Lower lobe of right lung (tissue), 2 donors: ENCODE results near the gene ST3GAL5. TPM values are rescaled to one million over a fixed set of nuclear protein-coding genes. Genes with fewer than 3 reads are reported as not detected.
"Not testable (repeated sequence)": the region's sequence is repeated elsewhere in the genome, so short reads cannot be mapped to it uniquely, and the experiment has no call there.

Experiments
- ATAC-seq, 2 donors: fragments of 200-7000 bp; cut with Tn5 transposase; one replicate each; pipeline ENCODE4 v1.9.1; 2020 to 2022; ENCODE audit warnings: mild to moderate bottlenecking in 2 of 2, moderate library complexity in 2 of 2
- DNase-seq: peaks from one replicate; pipeline ENCODE4 v3.0.0-alpha.2; 2020
- H3K27ac ChIP-seq: fragments of 200-600 bp; one replicate; pipeline ENCODE4 v1.8.0; 2022
- H3K27me3 ChIP-seq: fragments of 200-600 bp; one replicate; pipeline ENCODE4 v1.8.0; 2022; ENCODE audit warnings: low read depth
- H3K36me3 ChIP-seq: fragments of 200-600 bp; one replicate; pipeline ENCODE4 v1.8.0; 2022; ENCODE audit warnings: mild to moderate bottlenecking
- H3K4me1 ChIP-seq: fragments of 200-600 bp; one replicate; pipeline ENCODE4 v1.8.0; 2022
- H3K4me3 ChIP-seq: fragments of 200-600 bp; one replicate; pipeline ENCODE4 v1.8.0; 2022; ENCODE audit warnings: mild to moderate bottlenecking
- H3K9me3 ChIP-seq: fragments of 200-600 bp; one replicate; pipeline ENCODE4 v1.8.0; 2022
- intact Hi-C: fragments of 100-400 bp; cut with DNase I; formaldehyde crosslinking; loops from one replicate; pipeline ENCODE4 v1.11.0; 2022
- total RNA-seq: library from RNA; stranded (reverse); fragmentation: NEBNext Ultra II Directional; extraction: Animal tissue kit (Norgen Biotek cat#: 25700); gene quantifications from one replicate; pipeline ENCODE4 v1.2.1, GENCODE V29; 2021
- TF ChIP-seq, protein P1 (sequence below): fragments of 200-600 bp; IDR thresholded peaks from one replicate; pipeline ENCODE4 v1.8.0; 2022; ENCODE audit warnings: antibody characterized with exemption, mild to moderate bottlenecking
- donor health status: DM: no; HTN: yes; CAD: no; lungs with severe emphysema.

The ST3GAL5 gene
- total RNA-seq, 1 donor from 2014 or later, result 72.4 TPM

DNA sequence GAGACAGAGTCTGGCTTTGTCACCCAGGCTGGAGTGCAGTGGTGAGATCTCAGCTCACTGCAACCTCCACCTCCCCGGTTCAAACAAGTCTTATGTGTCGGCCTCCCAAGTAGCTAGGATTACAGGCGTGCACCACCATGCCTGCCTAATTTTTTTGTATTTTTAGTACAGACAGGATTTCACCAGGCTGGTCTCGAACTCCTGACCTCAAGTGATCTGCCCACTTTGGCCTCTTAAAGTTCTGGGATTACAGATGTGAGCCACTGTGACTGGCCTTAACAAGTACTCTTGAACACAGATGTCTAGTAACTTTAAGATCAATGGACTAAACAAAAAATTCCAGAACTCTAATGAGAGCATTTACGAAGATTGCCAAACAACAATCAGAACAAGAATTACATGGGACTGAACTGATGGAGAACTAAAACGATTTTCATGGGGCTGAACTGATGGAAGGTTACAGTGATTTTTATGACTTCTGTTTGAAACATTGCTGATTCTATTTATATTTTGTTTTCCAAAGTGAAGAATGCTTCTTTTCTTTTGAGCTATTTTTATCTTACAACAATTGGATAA is 46.5 kb upstream of the ST3GAL5 start:
- ATAC-seq (no peak), DNase-seq (no peak)
- peaks cover 16% of the 10 kb centered on the region for H3K4me1 ChIP-seq
- H3K27ac ChIP-seq, result no peak overlapping the region
- no peaks in the 10 kb centered on the region for H3K27me3 ChIP-seq
- no peak overlapping the region for H3K4me3 ChIP-seq
- TF ChIP-seq, protein P1, sequence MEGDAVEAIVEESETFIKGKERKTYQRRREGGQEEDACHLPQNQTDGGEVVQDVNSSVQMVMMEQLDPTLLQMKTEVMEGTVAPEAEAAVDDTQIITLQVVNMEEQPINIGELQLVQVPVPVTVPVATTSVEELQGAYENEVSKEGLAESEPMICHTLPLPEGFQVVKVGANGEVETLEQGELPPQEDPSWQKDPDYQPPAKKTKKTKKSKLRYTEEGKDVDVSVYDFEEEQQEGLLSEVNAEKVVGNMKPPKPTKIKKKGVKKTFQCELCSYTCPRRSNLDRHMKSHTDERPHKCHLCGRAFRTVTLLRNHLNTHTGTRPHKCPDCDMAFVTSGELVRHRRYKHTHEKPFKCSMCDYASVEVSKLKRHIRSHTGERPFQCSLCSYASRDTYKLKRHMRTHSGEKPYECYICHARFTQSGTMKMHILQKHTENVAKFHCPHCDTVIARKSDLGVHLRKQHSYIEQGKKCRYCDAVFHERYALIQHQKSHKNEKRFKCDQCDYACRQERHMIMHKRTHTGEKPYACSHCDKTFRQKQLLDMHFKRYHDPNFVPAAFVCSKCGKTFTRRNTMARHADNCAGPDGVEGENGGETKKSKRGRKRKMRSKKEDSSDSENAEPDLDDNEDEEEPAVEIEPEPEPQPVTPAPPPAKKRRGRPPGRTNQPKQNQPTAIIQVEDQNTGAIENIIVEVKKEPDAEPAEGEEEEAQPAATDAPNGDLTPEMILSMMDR, result no peak
- H3K9me3 ChIP-seq, result no peaks in the 10 kb centered on the region
- H3K36me3 ChIP-seq, result no peaks in the 10 kb centered on the region
- intact Hi-C loops, result no loop called here

DNA sequence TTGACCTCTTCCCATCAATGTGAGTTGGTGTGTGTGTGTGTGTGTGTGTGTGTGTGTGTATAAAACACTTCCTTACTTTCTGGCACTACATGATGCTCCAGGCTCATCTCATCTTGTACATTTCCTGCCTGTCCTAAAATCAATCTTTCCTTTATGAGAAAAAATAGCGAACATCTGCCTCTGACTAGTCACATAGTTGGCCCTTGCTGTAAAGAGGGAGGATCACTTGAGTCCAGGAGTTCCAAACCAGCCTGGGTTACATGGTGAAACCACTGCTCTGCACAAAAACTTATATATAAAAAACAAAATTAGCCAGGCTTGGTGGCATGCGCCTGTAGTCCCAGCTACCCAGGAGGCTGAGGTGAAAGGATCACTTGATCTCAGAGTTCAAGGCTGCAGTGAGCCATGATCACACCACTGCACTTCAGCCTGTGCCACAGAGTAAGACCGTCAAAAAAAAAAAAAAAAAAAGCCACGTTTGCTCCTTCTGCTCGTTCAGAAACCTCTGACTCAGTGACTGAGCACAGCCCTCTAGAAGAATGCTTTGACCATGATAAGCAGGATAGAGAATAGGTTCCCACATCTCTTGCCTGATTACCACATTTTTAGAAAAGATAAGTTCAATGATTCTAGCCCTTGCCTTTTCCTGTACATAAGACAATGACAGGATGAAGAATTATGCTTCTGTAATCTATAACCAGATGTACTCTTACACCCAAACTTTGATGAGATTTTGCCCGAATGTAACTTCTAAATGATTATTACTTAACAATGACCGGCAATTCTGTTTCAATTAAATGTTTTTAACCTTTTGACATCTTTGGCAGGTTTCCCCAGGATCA is 45.2 kb upstream of the ST3GAL5 start:
- no peaks in the 10 kb centered on the region for H3K27me3 ChIP-seq
- intact Hi-C loops, result no loop called here
- H3K36me3 ChIP-seq, result no peaks in the 10 kb centered on the region
- peaks cover 16% of the 10 kb centered on the region for H3K4me1 ChIP-seq
- DNase-seq (no peak), ATAC-seq (peak in 1 of 2 donors; percentile 23)
- H3K4me3 ChIP-seq, result no peak overlapping the region
- no peaks in the 10 kb centered on the region for H3K9me3 ChIP-seq
- TF ChIP-seq, protein P1, result no peak
- no peak overlapping the region for H3K27ac ChIP-seq

DNA sequence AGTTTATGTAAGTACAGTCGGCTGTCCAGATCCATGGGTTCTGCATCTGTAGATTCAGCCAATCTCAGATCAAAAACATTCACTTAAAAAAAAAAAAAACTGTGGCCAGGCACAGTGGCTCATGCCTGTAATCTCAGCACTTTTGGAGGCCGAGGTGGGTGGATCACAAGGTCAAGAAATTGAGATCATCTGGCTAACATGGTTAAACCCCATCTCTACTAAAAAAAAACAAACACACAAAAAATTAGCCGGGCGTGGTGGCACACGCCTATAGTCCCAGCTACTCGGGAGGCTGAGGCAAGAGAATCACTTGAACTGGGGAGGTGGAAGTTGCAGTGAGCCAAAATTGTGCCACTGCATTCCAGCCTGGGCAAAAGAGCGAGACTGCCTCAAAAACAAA is 42.4 kb upstream of the ST3GAL5 start:
- H3K36me3 ChIP-seq, H3K27me3 ChIP-seq, H3K4me3 ChIP-seq, ATAC-seq, DNase-seq, H3K9me3 ChIP-seq, intact Hi-C loops, H3K27ac ChIP-seq: not testable (repeated sequence)
- H3K4me1 ChIP-seq, result peaks cover 16% of the 10 kb centered on the region

DNA sequence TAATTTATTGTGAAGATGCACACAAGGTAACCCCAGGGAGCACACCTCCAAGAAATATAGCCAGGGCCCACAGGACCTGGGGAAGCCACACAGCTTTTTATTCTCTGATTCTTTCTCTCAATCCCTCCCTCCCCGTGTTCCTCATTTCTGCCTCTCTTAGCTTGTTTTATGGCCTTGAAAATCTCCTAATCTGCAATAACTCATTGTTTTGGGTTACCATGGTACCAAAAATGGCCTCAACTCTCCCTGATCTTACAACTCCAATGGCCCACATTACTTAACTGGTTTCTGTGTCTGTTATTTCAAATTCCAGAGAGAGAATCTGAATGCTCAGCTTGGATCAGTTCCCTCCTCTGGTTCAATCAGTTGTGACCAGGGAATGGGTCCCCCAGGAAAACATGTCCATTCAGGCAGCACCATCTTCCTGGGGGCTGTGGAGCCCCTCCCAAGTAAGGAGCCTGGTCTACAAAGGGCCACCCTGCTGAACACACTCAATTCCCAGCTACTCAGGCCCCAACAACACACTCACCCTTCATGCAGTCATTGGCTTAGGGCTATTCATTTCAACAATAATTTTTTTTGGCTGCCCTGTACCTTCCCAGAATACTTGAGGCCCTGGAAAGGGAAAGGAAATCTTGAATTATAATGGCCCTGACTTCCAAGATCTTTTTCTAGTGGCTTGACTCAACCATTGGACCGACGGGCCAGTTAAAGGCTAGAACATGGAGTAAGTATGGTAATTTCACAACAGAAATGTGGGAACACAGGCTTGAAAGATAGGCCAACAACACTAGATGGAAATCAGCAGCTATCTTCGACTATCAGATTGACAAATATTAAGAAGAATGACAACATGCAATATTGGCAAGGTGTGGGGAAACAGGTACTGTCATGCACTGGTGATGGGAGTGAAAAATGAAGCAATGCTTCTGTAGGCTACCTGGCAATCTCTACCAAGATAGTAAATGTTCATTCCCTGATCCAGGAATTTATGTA is 41.6 kb upstream of the ST3GAL5 start:
- no peaks in the 10 kb centered on the region for H3K27me3 ChIP-seq
- DNase-seq, result no peak
- H3K27ac ChIP-seq, result no peak overlapping the region
- no peaks in the 10 kb centered on the region for H3K9me3 ChIP-seq
- no peak for ATAC-seq
- H3K36me3 ChIP-seq, result no peaks in the 10 kb centered on the region
- intact Hi-C loops, result no loop called here
- H3K4me3 ChIP-seq, result no peak overlapping the region
- peaks cover 11% of the 10 kb centered on the region for H3K4me1 ChIP-seq
- TF ChIP-seq, protein P1, result no peak

DNA sequence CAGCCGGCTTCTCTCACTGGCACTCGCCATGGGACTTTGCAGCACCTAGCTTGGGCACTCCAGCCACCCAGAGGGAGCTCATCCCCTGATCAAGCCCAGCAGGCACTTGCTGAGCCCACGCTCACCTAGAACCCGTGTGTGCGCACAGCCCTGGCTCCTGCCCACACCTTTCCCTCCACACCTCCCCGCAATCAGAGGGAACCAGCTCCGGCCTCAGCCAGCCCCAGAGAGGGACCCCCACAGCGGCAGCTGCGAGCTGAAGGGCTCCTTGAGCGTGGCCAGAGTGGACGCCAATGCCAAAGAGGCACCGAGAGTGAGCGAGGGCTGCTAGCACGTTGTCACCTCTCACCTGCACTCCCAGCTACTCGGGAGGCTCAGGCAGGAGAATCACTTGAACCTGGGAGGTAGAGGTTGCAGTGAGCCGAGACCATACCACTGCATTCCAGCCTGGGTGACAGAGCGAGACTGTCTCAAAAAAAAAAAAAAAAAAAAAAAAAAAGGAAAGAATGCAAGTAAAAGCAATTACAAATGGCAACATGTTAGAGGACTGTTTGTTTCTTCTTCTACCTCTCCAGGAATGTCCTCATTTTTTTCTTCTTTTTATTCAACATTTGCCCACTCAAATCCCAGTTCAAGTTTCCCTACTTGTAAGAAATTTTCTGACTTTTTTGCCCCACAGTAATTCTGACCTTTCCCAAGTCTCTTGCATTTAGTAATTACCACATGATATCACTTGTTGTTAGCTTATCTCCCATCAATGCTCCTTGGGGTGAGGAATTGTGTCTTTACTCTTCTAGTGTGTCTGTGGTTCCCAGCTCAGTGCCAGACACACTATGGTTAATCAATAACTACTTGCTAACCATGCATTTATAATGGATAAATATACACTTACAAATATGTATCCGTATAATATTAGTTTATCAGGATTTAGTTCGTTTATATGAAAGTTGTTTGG is 40.6 kb upstream of the ST3GAL5 start:
- intact Hi-C loops, result no loop called here
- DNase-seq, result no peak
- Histone ChIP-seq H3K27me3 (no peaks in the 10 kb centered on the region), H3K4me1 (peaks cover 18% of the 10 kb centered on the region), H3K36me3 (no peaks in the 10 kb centered on the region), H3K27ac (no peak overlapping the region), H3K9me3 (no peaks in the 10 kb centered on the region), H3K4me3 (no peak overlapping the region)
- no peak for ATAC-seq
- TF ChIP-seq, protein P1, result no peak
